CD4-positive, alpha-beta T cell (primary cell): ENCODE results near the gene BRD9. TPM values are rescaled to one million over a fixed set of nuclear protein-coding genes. Genes with fewer than 3 reads are reported as not detected.
"Not testable (repeated sequence)": the region's sequence is repeated elsewhere in the genome, so short reads cannot be mapped to it uniquely, and the experiment has no call there.

ENCODE experiments used
- ATAC-seq: fragments of 200-7000 bp; cut with Tn5 transposase; one replicate; pipeline ENCODE4 v1.10.0; 2022; ENCODE audit warnings: mild to moderate bottlenecking; ENCODE audit not compliant: poor library complexity
- CTCF ChIA-PET: fragments of 350-600 bp; sonication (Branson Sonifier 250); formaldehyde crosslinking; loops from one replicate; lab custom pipeline; 2021; ENCODE audit warnings: antibody characterized with exemption, inconsistent platforms; lab: Charles Lee
- POLR2A ChIA-PET: fragments of 350-600 bp; sonication (Branson Sonifier 250); formaldehyde crosslinking; loops from one replicate; lab custom pipeline; 2021; ENCODE audit warnings: antibody characterized with exemption, inconsistent platforms; lab: Charles Lee
- DNase-seq, 14 experiments: peaks; one replicate each; pipeline ENCODE4 v3.0.0-alpha.2; 2013 to 2020; ENCODE audit warnings: mixed read lengths in 2 of 14
- H3K27ac ChIP-seq, 2 donors: one replicate each; pipeline versions ENCODE4 v1.5.1 to v1.7.0; 2013; ENCODE audit warnings: low read length in 2 of 2, low read depth in 1 of 2, mild to moderate bottlenecking in 1 of 2
- H3K27me3 ChIP-seq, 2 experiments: 1 replicate in 1 of 2; 2 replicates in 1 of 2; pipeline versions ENCODE4 v1.6.1 to v1.7.0; 2013; ENCODE audit warnings: low read length in 2 of 2, control low read depth in 1 of 2, mild to moderate bottlenecking in 1 of 2, moderate library complexity in 1 of 2; ENCODE audit not compliant: insufficient read depth in 2 of 2, control insufficient read depth in 1 of 2
- H3K36me3 ChIP-seq: one replicate; pipeline ENCODE4 v1.6.1; 2013; ENCODE audit warnings: low read length, control low read depth; ENCODE audit not compliant: insufficient read depth
- H3K4me1 ChIP-seq: one replicate; pipeline ENCODE4 v1.6.1; 2013; ENCODE audit warnings: low read length, control low read depth; ENCODE audit not compliant: insufficient read depth
- H3K4me3 ChIP-seq: one replicate; pipeline ENCODE4 v1.5.1; 2013; ENCODE audit warnings: mild to moderate bottlenecking, low read length, moderate library complexity
- H3K9me3 ChIP-seq, 2 experiments: 1 replicate in 1 of 2; 2 replicates in 1 of 2; pipeline versions ENCODE4 v1.6.1 to v1.7.0; 2013; ENCODE audit warnings: low read length in 2 of 2, mild to moderate bottlenecking in 2 of 2, control low read depth in 1 of 2, moderate library complexity in 1 of 2; ENCODE audit not compliant: control insufficient read depth in 1 of 2, insufficient read depth in 1 of 2
- H3K27ac Mint-ChIP-seq: one replicate; pipeline ENCODE4 v1.8.0; 2020; ENCODE audit warnings: mixed read lengths
- H3K27me3 Mint-ChIP-seq: one replicate; pipeline ENCODE4 v1.8.0; 2021; ENCODE audit warnings: mixed read lengths
- H3K36me3 Mint-ChIP-seq: one replicate; pipeline ENCODE4 v1.8.0; 2021; ENCODE audit warnings: low read depth, mixed read lengths
- H3K4me1 Mint-ChIP-seq: one replicate; pipeline ENCODE4 v1.8.0; 2021; ENCODE audit warnings: low read depth, mixed read lengths
- H3K4me3 Mint-ChIP-seq: one replicate; pipeline ENCODE4 v1.8.0; 2020; ENCODE audit warnings: mild to moderate bottlenecking, mixed read lengths
- H3K9me3 Mint-ChIP-seq: one replicate; pipeline ENCODE4 v1.8.0; 2020; ENCODE audit warnings: mixed read lengths
- intact Hi-C, 2 experiments: fragments of 100-400 bp; cut with DNase I in 1 of 2; cut with micrococcal nuclease in 1 of 2; formaldehyde crosslinking; loops; one replicate each; pipeline versions ENCODE4 v1.15.1 to v1.9.0; 2023 to 2025; cut with DNase I, micrococcal nuclease
- total RNA-seq, 174 experiments: library from RNA in 2 of 174; stranded (reverse) in 2 of 174; gene quantifications; one replicate each; pipeline ENCODE4 v1.2.3 and lab custom pipeline; 2021 to 2026
- TF ChIP-seq, protein P1 (sequence below): fragments of 200-600 bp; IDR thresholded peaks from one replicate; pipeline ENCODE4 v1.8.0; 2022; ENCODE audit warnings: antibody characterized with exemption, mild to moderate bottlenecking

Gene BRD9
- total RNA-seq, 2 experiments from 2014 or later = 109 TPM

DNA sequence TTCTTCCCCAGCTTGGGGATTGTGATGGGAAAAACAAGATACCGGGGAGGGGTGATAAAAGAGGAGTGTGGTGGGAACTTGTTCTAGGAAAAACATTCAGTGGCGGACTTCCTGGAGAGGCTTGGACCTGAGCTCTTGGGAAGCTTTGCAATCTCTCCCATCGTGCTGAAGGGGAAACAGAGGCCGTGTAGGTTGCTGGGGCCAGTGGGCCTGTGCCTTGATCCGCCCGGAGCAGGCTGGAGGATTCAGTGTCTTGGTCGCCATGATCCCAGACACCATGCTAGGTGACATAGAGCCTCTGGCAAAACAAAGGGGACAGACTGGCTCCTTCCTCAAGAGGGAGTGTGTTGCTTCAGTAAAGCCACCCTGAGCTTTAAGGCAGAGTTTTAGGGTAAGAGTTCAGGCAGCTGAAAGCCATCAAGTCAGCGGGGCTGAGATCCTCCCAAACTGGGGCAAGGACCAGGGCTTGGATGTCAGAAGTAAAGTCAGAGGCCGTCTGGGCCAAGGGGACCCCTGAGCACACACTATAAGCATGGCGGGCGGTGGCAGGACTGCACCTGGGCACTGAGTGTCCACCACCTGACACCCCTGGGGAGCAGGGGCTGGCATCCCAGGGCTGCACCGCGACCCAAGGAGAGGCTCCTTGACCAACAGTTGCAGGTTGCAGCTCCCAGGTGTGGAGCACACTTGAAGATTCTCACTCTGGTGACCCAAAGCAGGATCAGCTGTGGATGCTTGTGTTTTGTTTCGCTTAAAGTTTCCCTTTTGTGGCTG, 44.7 kb upstream of the BRD9 start:
- ATAC-seq = no peak

DNA sequence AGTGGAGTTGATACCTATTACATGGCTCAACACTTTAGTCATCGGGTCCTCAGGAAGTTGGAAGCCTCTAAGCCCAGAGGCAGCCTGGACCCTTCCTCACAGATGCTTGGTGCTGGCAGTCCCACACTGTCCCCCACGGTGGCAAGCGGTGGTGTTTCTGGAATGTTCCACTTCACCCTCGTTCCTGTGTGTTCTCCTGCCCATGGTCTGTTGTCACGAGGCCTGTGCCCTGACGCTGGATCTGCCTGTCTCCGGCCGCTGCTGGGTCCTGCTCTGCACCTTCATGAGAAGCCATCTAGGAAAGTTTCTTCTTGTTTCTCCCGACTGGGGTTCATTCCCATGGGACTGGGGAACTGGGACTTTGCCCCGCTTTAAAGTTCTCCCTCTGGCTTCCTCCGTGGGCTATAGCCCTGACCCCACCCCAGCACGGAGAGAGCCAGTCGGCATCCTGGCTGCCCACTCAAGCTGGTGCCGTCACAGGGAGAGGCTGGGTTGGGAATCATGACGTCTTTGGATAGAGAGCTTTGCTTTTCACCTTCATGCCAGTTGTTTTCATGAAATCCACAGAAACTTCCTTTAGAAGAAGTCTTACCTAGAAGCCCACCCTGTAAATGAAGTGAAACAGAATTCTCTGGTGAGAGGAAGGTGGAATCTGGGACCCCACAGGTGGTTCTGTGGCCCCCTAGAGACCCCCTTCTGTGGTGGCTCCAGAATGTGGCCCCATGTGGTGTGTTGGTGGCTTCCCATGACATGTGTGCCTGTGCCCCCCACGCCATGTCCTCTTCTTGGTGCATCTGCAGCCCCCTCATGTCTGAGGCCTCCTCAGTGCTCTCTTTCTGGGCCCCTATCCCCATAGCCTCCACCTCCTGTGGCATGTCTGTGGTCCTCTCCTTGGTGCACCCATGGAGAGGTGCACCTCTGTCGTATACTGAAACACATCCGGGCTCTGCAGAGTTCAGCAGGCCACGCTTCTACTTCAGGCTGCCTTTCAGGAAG, 43.8 kb upstream of the BRD9 start:
- CTCF ChIA-PET = no interaction called here
- intact Hi-C loops = no loop called here
- no peaks in the 10 kb centered on the region for H3K4me1 ChIP-seq
- ATAC-seq (no peak), DNase-seq (no peak)
- H3K4me3 ChIP-seq = no peak overlapping the region
- H3K27ac Mint-ChIP-seq = no peak overlapping the region
- H3K9me3 Mint-ChIP-seq = no peaks in the 10 kb centered on the region
- no peaks in the 10 kb centered on the region for H3K36me3 Mint-ChIP-seq
- H3K27ac ChIP-seq = no peak overlapping the region
- no peaks in the 10 kb centered on the region for H3K9me3 ChIP-seq
- H3K36me3 ChIP-seq = no peaks in the 10 kb centered on the region
- H3K27me3 Mint-ChIP-seq = peaks cover 8% of the 10 kb centered on the region
- POLR2A ChIA-PET = no interaction called here
- no peak overlapping the region for H3K4me3 Mint-ChIP-seq
- H3K27me3 ChIP-seq = no peaks in the 10 kb centered on the region
- TF ChIP-seq, protein P1, sequence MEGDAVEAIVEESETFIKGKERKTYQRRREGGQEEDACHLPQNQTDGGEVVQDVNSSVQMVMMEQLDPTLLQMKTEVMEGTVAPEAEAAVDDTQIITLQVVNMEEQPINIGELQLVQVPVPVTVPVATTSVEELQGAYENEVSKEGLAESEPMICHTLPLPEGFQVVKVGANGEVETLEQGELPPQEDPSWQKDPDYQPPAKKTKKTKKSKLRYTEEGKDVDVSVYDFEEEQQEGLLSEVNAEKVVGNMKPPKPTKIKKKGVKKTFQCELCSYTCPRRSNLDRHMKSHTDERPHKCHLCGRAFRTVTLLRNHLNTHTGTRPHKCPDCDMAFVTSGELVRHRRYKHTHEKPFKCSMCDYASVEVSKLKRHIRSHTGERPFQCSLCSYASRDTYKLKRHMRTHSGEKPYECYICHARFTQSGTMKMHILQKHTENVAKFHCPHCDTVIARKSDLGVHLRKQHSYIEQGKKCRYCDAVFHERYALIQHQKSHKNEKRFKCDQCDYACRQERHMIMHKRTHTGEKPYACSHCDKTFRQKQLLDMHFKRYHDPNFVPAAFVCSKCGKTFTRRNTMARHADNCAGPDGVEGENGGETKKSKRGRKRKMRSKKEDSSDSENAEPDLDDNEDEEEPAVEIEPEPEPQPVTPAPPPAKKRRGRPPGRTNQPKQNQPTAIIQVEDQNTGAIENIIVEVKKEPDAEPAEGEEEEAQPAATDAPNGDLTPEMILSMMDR = no peak
- no peaks in the 10 kb centered on the region for H3K4me1 Mint-ChIP-seq

More for the DNA sequence above, 44.7 kb upstream of the BRD9 start:
- peaks cover 12% of the 10 kb centered on the region for H3K27me3 Mint-ChIP-seq
- H3K36me3 ChIP-seq = no peaks in the 10 kb centered on the region
- no peaks in the 10 kb centered on the region for H3K9me3 ChIP-seq
- no peak for DNase-seq
- ChIA-PET CTCF (no interaction called here), POLR2A (no interaction called here)
- intact Hi-C loops = no loop called here
- H3K9me3 Mint-ChIP-seq = no peaks in the 10 kb centered on the region
- no peaks in the 10 kb centered on the region for H3K36me3 Mint-ChIP-seq
- no peaks in the 10 kb centered on the region for H3K4me1 Mint-ChIP-seq
- no peak overlapping the region for H3K27ac Mint-ChIP-seq
- no peak overlapping the region for H3K27ac ChIP-seq
- peaks cover 0 to 3% of the 10 kb centered on the region in 2 experiments for H3K27me3 ChIP-seq
- H3K4me1 ChIP-seq = no peaks in the 10 kb centered on the region
- TF ChIP-seq, protein P1 = no peak
- H3K4me3 Mint-ChIP-seq = no peak overlapping the region
- H3K4me3 ChIP-seq = no peak overlapping the region

DNA sequence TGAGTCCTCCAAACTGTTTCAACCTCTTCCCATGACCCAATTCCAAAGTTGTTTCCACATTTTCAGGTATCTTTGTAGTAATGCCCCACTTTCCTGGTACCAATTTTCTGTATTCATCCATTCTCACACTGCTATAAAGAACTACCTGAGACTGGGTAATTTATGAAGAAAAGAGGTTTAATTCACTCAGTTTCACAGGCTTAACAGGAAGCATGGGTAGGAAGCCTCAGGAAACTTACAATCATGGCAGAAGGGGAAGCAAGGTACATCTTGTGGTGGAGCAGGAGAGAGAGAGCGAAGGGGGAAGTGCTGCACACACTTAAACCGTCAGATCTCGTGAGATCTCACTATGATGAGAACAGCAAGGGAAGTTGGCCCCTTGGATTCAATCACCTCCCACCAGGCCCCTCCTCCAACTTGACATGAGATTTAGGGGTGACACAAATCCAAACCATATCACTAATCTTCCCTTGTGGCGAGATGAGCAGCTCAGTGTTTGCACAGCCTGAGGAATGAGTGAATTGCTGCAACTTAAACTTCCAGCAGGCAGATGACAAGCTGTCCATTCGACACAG, 43.0 kb upstream of the BRD9 start:
- Histone ChIP-seq H3K4me1 (no peaks in the 10 kb centered on the region), H3K27me3 (no peaks in the 10 kb centered on the region), H3K36me3 (no peaks in the 10 kb centered on the region), H3K27ac (no peak overlapping the region), H3K4me3 (no peak overlapping the region), H3K9me3 (no peaks in the 10 kb centered on the region)
- TF ChIP-seq, protein P1 = no peak
- DNase-seq = no peak
- H3K36me3 Mint-ChIP-seq = no peaks in the 10 kb centered on the region
- peaks cover 5% of the 10 kb centered on the region for H3K27me3 Mint-ChIP-seq
- H3K4me1 Mint-ChIP-seq = no peaks in the 10 kb centered on the region
- no peak overlapping the region for H3K4me3 Mint-ChIP-seq
- no peaks in the 10 kb centered on the region for H3K9me3 Mint-ChIP-seq
- POLR2A ChIA-PET = no interaction called here
- no peak overlapping the region for H3K27ac Mint-ChIP-seq
- intact Hi-C loops = no loop called here
- CTCF ChIA-PET = no interaction called here
- ATAC-seq = no peak

DNA sequence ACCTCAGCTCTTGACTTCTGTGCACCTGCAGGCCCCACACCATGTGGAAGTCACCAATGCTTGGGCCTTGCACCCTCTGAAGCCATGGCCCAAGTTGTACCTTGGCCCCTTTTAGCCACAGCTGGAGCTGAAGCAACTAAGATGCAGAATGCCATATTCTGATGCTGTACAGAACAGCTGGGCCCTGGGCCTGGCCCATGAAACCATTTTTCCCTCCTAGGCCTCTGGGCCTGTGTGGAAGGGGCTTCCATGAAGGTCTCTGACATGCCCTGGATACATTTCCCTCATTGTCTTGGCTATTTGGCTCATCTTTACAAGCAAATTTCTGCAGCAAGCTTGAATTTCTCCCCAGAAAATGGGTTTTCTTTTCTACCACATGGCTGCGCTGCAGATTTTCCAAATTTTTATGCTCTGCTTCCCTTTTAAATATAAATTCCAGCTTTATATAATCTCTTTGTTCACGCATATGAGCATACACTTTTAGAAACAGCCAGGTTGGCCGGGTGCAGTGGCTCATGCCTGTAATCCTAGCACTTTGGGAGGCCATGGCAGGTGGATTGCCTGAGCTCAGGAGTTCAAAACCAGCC, 41.9 kb upstream of the BRD9 start:
- intact Hi-C loops, H3K4me3 Mint-ChIP-seq, POLR2A ChIA-PET: not testable (repeated sequence)

More for the DNA sequence above, 41.9 kb upstream of the BRD9 start:
- not testable (repeated sequence) for H3K27ac ChIP-seq, H3K9me3 ChIP-seq, H3K27me3 ChIP-seq, H3K4me3 ChIP-seq, H3K4me1 ChIP-seq, H3K27ac Mint-ChIP-seq, H3K4me1 Mint-ChIP-seq, H3K9me3 Mint-ChIP-seq, H3K36me3 ChIP-seq, H3K36me3 Mint-ChIP-seq, DNase-seq, ATAC-seq
- peaks cover 12% of the 10 kb centered on the region for H3K27me3 Mint-ChIP-seq
- CTCF ChIA-PET = interaction anchor here (1.5 kb wide), 1 partner anchor 206 kb away, joined by 4 read pairs; no protein-coding TSS in a partner anchor
